HCEC 1CT (cell line): ENCODE data around the gene APOL6.

ENCODE experiments used
- DNase-seq: peaks from one replicate; pipeline ENCODE4 v3.0.0-alpha.2; 2017

Gene APOL6

GRCh38 chr22:35648066-35649025 lies at the start of gene APOL6:
Gene APOL6, plus strand, starts transcription at chr22:35648446. Its CDS starts 7,980 bp downstream, at chr22:35656426.
- DNase-seq, result peak; percentile 63

- no peak for DNase-seq
These were observed 48.9 kb upstream of the APOL6 start for GRCh38 chr22:35599364-35599763.

GRCh38 chr22:35600476-35600875 lies 47.8 kb upstream of the APOL6 start:
- DNase-seq, result no peak

- DNase-seq, result no peak
These were observed 47.1 kb upstream of the APOL6 start for GRCh38 chr22:35601013-35601580.

GRCh38 chr22:35601743-35602615 lies 46.3 kb upstream of the APOL6 start:
- DNase-seq, result peak; percentile 53

GRCh38 chr22:35604621-35605368 lies 43.5 kb upstream of the APOL6 start:
- no peak for DNase-seq

GRCh38 chr22:35605369-35605680 lies 42.9 kb upstream of the APOL6 start:
- DNase-seq, result no peak

- DNase-seq, result no peak
These were observed 42.3 kb upstream of the APOL6 start for GRCh38 chr22:35605851-35606481.

GRCh38 chr22:35606916-35607315 lies 41.3 kb upstream of the APOL6 start:
- no peak for DNase-seq

- DNase-seq, result no peak
These were observed 40.2 kb upstream of the APOL6 start for GRCh38 chr22:35608088-35608487.

- DNase-seq, result no peak
These were observed 39.0 kb upstream of the APOL6 start for GRCh38 chr22:35609261-35609660.

- DNase-seq, result no peak
These were observed 38.5 kb upstream of the APOL6 start for GRCh38 chr22:35609761-35610160.

- DNase-seq, result no peak
These were observed 37.5 kb upstream of the APOL6 start for GRCh38 chr22:35610741-35611140.

GRCh38 chr22:35611200-35611890 lies 36.9 kb upstream of the APOL6 start:
- DNase-seq, result no peak

- DNase-seq, result no peak
These were observed 36.2 kb upstream of the APOL6 start for GRCh38 chr22:35611891-35612576.

- DNase-seq, result no peak
These were observed 35.3 kb upstream of the APOL6 start for GRCh38 chr22:35612903-35613302.

- no peak for DNase-seq
These were observed 33.8 kb upstream of the APOL6 start for GRCh38 chr22:35614404-35614803.

- DNase-seq, result no peak
These were observed 33.1 kb upstream of the APOL6 start for GRCh38 chr22:35615156-35615555.

- DNase-seq, result no peak
These were observed 32.2 kb upstream of the APOL6 start for GRCh38 chr22:35616043-35616442.

GRCh38 chr22:35617137-35617755 lies 31.0 kb upstream of the APOL6 start, which contains the start of gene MB:
Gene MB, minus strand, starts transcription at chr22:35617329. Its CDS starts 72 bp downstream, at chr22:35617257.
- no peak for DNase-seq
